ENCODE measurements around the gene MT1A. TPM values are rescaled to one million over a fixed set of nuclear protein-coding genes. Genes with fewer than 3 reads are reported as not detected.

MT1A gene
- total RNA-seq, 1 donor from 2014 or later, result not detected

GRCh38 chr16:56605475-56605874 is 33.0 kb upstream of the MT1A start:
- H3K4me1 Mint-ChIP-seq (ENCODE audit: low read depth, unreplicated experiment), result peaks cover 29% of the 10 kb centered on the region
- no peak for FAIRE-seq
- H3K79me2 ChIP-seq (ENCODE audit: insufficient read depth, low read length), result peaks cover 12% of the 10 kb centered on the region

GRCh38 chr16:56606071-56606475 is 32.4 kb upstream of the MT1A start:
- Mint-ChIP-seq H3K4me1 (ENCODE audit: low read depth, unreplicated experiment) (peaks cover 33% of the 10 kb centered on the region), H3K36me3 (ENCODE audit: low read depth, unreplicated experiment) (no peaks in the 10 kb centered on the region), H3K27ac (ENCODE audit: unreplicated experiment) (peak overlapping the region; percentile 13), H3K9me3 (ENCODE audit: unreplicated experiment) (peaks cover 3% of the 10 kb centered on the region), H3K27me3 (ENCODE audit: low read depth, unreplicated experiment) (peaks cover 17% of the 10 kb centered on the region), H3K4me3 (ENCODE audit: unreplicated experiment) (no peak overlapping the region)
- Histone ChIP-seq H3K4me2 (ENCODE audit: low read length) (peak overlapping the region; percentile 88), H3K4me1 (ENCODE audit: insufficient read depth, low read length) (peaks cover 38% of the 10 kb centered on the region), H3K4me3 (ENCODE audit: insufficient read depth, low read depth, low read length) (no peak overlapping the region), H3K36me3 (ENCODE audit: insufficient read depth, low read length) (no peaks in the 10 kb centered on the region), H3K79me2 (ENCODE audit: insufficient read depth, low read length) (peaks cover 12% of the 10 kb centered on the region), H3K27ac (ENCODE audit: low read depth, low read length) (peak overlapping the region; percentile 92), H3K9me3 (ENCODE audit: insufficient read depth, low read depth, low read length) (no peaks in the 10 kb centered on the region), H3K9ac (ENCODE audit: low read length) (peak overlapping the region; percentile 92), H3K27me3 (ENCODE audit: insufficient read depth, low read length) (no peaks in the 10 kb centered on the region), H2AFZ (ENCODE audit: low read depth, low read length) (no peak overlapping the region), H4K20me1 (ENCODE audit: insufficient read depth, low read length) (peaks cover 5% of the 10 kb centered on the region)
- FAIRE-seq (peak; percentile 58), DNase-seq (ENCODE audit: low read depth) (peak; percentile 77)
- TF ChIP-seq EZH2 (IDR thresholded peaks at IDR 0.05; ENCODE audit: insufficient read depth, low read length) (no peak), CTCF (IDR thresholded peaks at IDR 0.05; ENCODE audit: insufficient read depth, low read depth, low read length) (no peak)

More at GRCh38 chr16:56605475-56605874, 33.0 kb upstream of the MT1A start:
- Histone ChIP-seq H3K27me3 (ENCODE audit: insufficient read depth, low read length) (no peaks in the 10 kb centered on the region), H3K4me1 (ENCODE audit: insufficient read depth, low read length) (peaks cover 32% of the 10 kb centered on the region), H3K9me3 (ENCODE audit: insufficient read depth, low read depth, low read length) (no peaks in the 10 kb centered on the region), H3K9ac (ENCODE audit: low read length) (no peak overlapping the region), H3K36me3 (ENCODE audit: insufficient read depth, low read length) (no peaks in the 10 kb centered on the region), H2AFZ (ENCODE audit: low read depth, low read length) (no peak overlapping the region), H3K4me3 (ENCODE audit: insufficient read depth, low read depth, low read length) (no peak overlapping the region), H3K4me2 (ENCODE audit: low read length) (peak overlapping the region; percentile 88), H3K27ac (ENCODE audit: low read depth, low read length) (peak overlapping the region; percentile 92), H4K20me1 (ENCODE audit: insufficient read depth, low read length) (peaks cover 5% of the 10 kb centered on the region)
- Mint-ChIP-seq H3K36me3 (ENCODE audit: low read depth, unreplicated experiment) (no peaks in the 10 kb centered on the region), H3K4me3 (ENCODE audit: unreplicated experiment) (no peak overlapping the region), H3K27me3 (ENCODE audit: low read depth, unreplicated experiment) (peaks cover 21% of the 10 kb centered on the region), H3K27ac (ENCODE audit: unreplicated experiment) (no peak overlapping the region), H3K9me3 (ENCODE audit: unreplicated experiment) (peaks cover 3% of the 10 kb centered on the region)
- TF ChIP-seq CTCF (IDR thresholded peaks at IDR 0.05; ENCODE audit: insufficient read depth, low read depth, low read length) (no peak), EZH2 (IDR thresholded peaks at IDR 0.05; ENCODE audit: insufficient read depth, low read length) (no peak)
- DNase-seq (ENCODE audit: low read depth), result no peak

GRCh38 chr16:56606476-56607108 is 31.9 kb upstream of the MT1A start:
- Mint-ChIP-seq H3K9me3 (ENCODE audit: unreplicated experiment) (peaks cover 3% of the 10 kb centered on the region), H3K27ac (ENCODE audit: unreplicated experiment) (peak overlapping the region; percentile 93), H3K4me3 (ENCODE audit: unreplicated experiment) (peak overlapping the region; percentile 43), H3K27me3 (ENCODE audit: low read depth, unreplicated experiment) (peaks cover 12% of the 10 kb centered on the region), H3K36me3 (ENCODE audit: low read depth, unreplicated experiment) (no peaks in the 10 kb centered on the region), H3K4me1 (ENCODE audit: low read depth, unreplicated experiment) (peaks cover 33% of the 10 kb centered on the region)
- Histone ChIP-seq H3K4me1 (ENCODE audit: insufficient read depth, low read length) (peaks cover 43% of the 10 kb centered on the region), H3K36me3 (ENCODE audit: insufficient read depth, low read length) (no peaks in the 10 kb centered on the region), H3K4me2 (ENCODE audit: low read length) (peak overlapping the region; percentile 88), H3K4me3 (ENCODE audit: insufficient read depth, low read depth, low read length) (peak overlapping the region; percentile 42), H2AFZ (ENCODE audit: low read depth, low read length) (no peak overlapping the region), H3K9ac (ENCODE audit: low read length) (peak overlapping the region; percentile 92), H3K27me3 (ENCODE audit: insufficient read depth, low read length) (no peaks in the 10 kb centered on the region), H4K20me1 (ENCODE audit: insufficient read depth, low read length) (peaks cover 5% of the 10 kb centered on the region), H3K27ac (ENCODE audit: low read depth, low read length) (peak overlapping the region; percentile 92), H3K79me2 (ENCODE audit: insufficient read depth, low read length) (peaks cover 17% of the 10 kb centered on the region), H3K9me3 (ENCODE audit: insufficient read depth, low read depth, low read length) (no peaks in the 10 kb centered on the region)
- FAIRE-seq (no peak), DNase-seq (ENCODE audit: low read depth) (peak; percentile 85)
- no peak for TF ChIP-seq CTCF (IDR thresholded peaks at IDR 0.05; ENCODE audit: insufficient read depth, low read depth, low read length)
- no peak for TF ChIP-seq EZH2 (IDR thresholded peaks at IDR 0.05; ENCODE audit: insufficient read depth, low read length)
